Duodenal mucosa (tissue), 2 donors: ENCODE results near the gene ZNF483.
"Not testable (repeated sequence)": the region's sequence is repeated elsewhere in the genome, so short reads cannot be mapped to it uniquely, and the experiment has no call there.

ENCODE experiments used
- H3K27ac ChIP-seq: one replicate; pipeline ENCODE4 v1.7.0; 2013; ENCODE audit warnings: low read depth, low read length
- H3K27me3 ChIP-seq, 2 donors: one replicate each; pipeline ENCODE4 v1.7.0; 2013; ENCODE audit warnings: low read length in 2 of 2, control low read depth in 1 of 2; ENCODE audit not compliant: insufficient read depth in 2 of 2, control insufficient read depth in 1 of 2
- H3K36me3 ChIP-seq, 2 donors: one replicate each; pipeline ENCODE4 v1.7.0; 2013; ENCODE audit warnings: low read length in 2 of 2, control low read depth in 1 of 2; ENCODE audit not compliant: insufficient read depth in 2 of 2, control insufficient read depth in 1 of 2
- H3K4me1 ChIP-seq, 2 donors: one replicate each; pipeline ENCODE4 v1.7.0; 2013; ENCODE audit warnings: low read length in 2 of 2, control low read depth in 1 of 2; ENCODE audit not compliant: insufficient read depth in 2 of 2, control insufficient read depth in 1 of 2
- H3K4me3 ChIP-seq, 2 donors: one replicate each; pipeline ENCODE4 v1.7.0; 2013; ENCODE audit warnings: low read length in 2 of 2, low read depth in 1 of 2
- H3K9ac ChIP-seq, 2 donors: one replicate each; pipeline ENCODE4 v1.7.0; 2013; ENCODE audit warnings: low read length in 2 of 2, low read depth in 1 of 2
- H3K9me3 ChIP-seq, 2 donors: one replicate each; pipeline ENCODE4 v1.7.0; 2013; ENCODE audit warnings: low read length in 2 of 2, control low read depth in 1 of 2; ENCODE audit not compliant: control insufficient read depth in 1 of 2

The ZNF483 gene

GRCh38 chr9:111533099-111533790, 8.3 kb downstream of the ZNF483 start:
- no peaks in the 10 kb centered on the region for H3K4me1 ChIP-seq
- no peak overlapping the region for H3K4me3 ChIP-seq
- no peak overlapping the region for H3K9ac ChIP-seq
- no peak overlapping the region for H3K27ac ChIP-seq
- no peaks in the 10 kb centered on the region for H3K27me3 ChIP-seq
- H3K36me3 ChIP-seq, result no peaks in the 10 kb centered on the region
- peaks cover 15 to 17% of the 10 kb centered on the region in 2 donors for H3K9me3 ChIP-seq

GRCh38 chr9:111542497-111543254, 17.7 kb downstream of the ZNF483 start:
- no peak overlapping the region for H3K9ac ChIP-seq
- no peaks in the 10 kb centered on the region for H3K36me3 ChIP-seq
- H3K4me3 ChIP-seq, result peak overlapping the region in 1 of 2 donors; percentile 35
- no peaks in the 10 kb centered on the region for H3K27me3 ChIP-seq
- no peak overlapping the region for H3K27ac ChIP-seq
- no peaks in the 10 kb centered on the region for H3K4me1 ChIP-seq
- peaks cover 66 to 83% of the 10 kb centered on the region in 2 donors for H3K9me3 ChIP-seq

DNA sequence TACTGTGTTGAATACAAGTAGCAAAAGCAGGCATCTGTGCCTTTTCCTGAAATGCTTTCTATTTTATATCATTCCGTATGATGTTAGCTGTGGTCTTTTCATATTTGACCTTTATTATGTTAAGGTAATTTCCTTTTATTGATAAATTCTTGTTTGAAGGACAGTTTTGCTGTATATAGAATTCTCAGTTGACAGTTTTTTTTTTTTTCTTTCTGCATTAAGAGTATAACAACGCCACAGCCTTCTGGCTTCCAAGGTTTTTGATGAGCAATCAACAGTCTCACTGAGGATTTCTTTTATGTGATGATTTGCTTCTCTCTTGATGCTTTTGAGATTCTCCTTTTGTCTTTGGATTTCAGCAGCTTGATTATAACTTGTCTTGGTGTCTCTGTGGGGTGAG, 23.6 kb downstream of the ZNF483 start:
- no peak overlapping the region for H3K27ac ChIP-seq
- H3K36me3 ChIP-seq, result no peaks in the 10 kb centered on the region
- H3K27me3 ChIP-seq, result no peaks in the 10 kb centered on the region
- no peak overlapping the region for H3K9ac ChIP-seq
- no peaks in the 10 kb centered on the region for H3K4me1 ChIP-seq
- H3K4me3 ChIP-seq, result no peak overlapping the region
- peaks cover 57 to 81% of the 10 kb centered on the region in 2 donors for H3K9me3 ChIP-seq

- not testable (repeated sequence) for H3K4me1 ChIP-seq, H3K9ac ChIP-seq, H3K27me3 ChIP-seq, H3K27ac ChIP-seq, H3K4me3 ChIP-seq, H3K36me3 ChIP-seq
- H3K9me3 ChIP-seq, result peaks cover 13 to 26% of the 10 kb centered on the region in 2 donors
Observed at GRCh38 chr9:111555425-111555824, 30.4 kb downstream of the ZNF483 start.

DNA sequence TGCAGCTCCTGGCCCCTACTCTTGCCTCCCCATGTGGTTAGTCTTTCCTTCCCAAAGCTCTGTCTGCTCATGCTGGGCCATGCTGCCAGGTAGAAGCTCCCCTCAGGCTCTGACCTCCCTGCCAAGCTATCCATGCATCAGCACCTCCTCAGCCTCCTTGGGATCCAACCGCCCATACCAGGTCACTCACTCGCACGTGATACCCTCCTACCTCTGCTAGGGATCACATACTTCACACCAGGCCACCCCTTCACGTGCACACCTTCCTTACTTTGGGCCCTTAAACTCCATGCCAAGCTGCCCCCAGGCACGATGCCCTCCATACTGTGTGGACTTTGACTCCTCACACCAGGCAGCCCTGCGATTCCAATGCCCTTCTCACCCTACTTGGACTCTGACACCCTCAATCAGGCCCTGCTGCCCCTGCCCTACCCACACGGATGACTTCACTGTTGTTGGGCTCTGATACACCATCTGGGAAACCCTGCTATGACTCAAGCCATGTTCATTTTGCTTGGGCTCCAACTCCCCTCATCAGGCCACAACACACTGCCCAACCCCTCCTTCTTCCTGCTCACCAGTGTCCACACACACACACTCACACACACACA, 34.1 kb downstream of the ZNF483 start:
- Histone ChIP-seq H3K4me3 (no peak overlapping the region), H3K27me3 (no peaks in the 10 kb centered on the region), H3K27ac (no peak overlapping the region), H3K4me1 (no peaks in the 10 kb centered on the region), H3K9ac (no peak overlapping the region), H3K9me3 (peaks cover 8 to 10% of the 10 kb centered on the region in 2 donors), H3K36me3 (peaks cover 5 to 24% of the 10 kb centered on the region in 2 donors)

- H3K4me3 ChIP-seq, result no peak overlapping the region
- no peak overlapping the region for H3K9ac ChIP-seq
- H3K27ac ChIP-seq, result no peak overlapping the region
- peaks cover 18 to 42% of the 10 kb centered on the region in 2 donors for H3K36me3 ChIP-seq
- H3K27me3 ChIP-seq, result no peaks in the 10 kb centered on the region
- peaks cover 0 to 2% of the 10 kb centered on the region in 2 donors for H3K9me3 ChIP-seq
- no peaks in the 10 kb centered on the region for H3K4me1 ChIP-seq
Observed at GRCh38 chr9:111561165-111561719, 36.3 kb downstream of the ZNF483 start.

GRCh38 chr9:111566234-111566633, 41.3 kb downstream of the ZNF483 start:
- Histone ChIP-seq H3K9ac (no peak overlapping the region), H3K4me3 (no peak overlapping the region), H3K36me3 (peaks cover 50 to 85% of the 10 kb centered on the region in 2 donors), H3K27ac (no peak overlapping the region), H3K9me3 (peaks cover 0 to 13% of the 10 kb centered on the region in 2 donors), H3K27me3 (no peaks in the 10 kb centered on the region), H3K4me1 (no peaks in the 10 kb centered on the region)

DNA sequence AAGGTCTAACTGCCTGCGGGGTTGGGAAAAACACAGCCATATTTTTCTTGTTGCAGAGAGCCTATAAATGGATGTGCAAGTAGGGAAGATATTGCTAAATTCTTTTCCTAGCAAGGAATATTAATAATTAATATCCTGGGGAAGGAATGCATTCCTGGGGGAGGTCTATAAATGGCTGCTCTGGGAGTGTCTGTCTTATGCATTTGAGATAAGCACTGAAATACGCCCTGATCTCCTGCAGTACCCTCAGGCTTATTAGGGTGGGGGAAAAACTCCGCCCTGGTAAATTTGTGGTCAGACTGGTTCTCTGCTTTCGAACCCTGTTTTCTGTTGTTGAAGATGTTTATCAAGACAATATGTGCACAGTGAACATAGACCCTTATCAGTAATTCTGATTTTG, 43.1 kb downstream of the ZNF483 start:
- H3K4me3 ChIP-seq, H3K9ac ChIP-seq, H3K27ac ChIP-seq, H3K4me1 ChIP-seq, H3K27me3 ChIP-seq: not testable (repeated sequence)
- Histone ChIP-seq H3K9me3 (peaks cover 0 to 13% of the 10 kb centered on the region in 2 donors), H3K36me3 (peaks cover 55 to 89% of the 10 kb centered on the region in 2 donors)

DNA sequence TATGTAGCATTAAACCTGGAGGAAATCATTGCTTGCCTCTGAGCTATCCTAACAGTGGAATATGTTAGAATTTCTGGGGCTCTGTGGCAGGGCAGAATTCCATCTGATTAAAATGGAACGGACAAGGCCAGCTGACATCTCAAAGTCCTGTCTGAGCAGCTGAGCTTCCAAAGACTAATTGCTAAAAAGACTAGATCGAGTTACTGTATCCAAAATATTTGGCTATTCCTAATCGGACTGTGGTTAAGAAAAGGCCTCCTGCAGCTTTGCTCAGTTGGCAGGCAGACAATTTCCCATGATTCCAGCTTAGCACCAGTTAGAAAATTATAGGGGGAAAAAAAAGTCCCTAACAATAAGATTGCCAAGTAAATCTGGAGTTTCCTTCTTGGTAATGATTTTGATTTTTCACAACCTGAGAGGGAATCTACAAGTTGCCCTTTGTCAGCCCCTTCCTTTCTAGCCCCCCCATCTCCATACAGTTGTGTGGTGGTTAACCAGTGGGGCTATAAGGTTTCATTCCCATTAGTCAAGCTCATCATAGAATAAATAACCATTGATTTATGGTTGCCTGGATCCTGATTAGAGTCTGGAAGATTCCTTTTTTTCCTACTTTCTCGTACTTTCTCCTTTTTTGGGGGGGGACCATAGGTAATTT, 48.1 kb downstream of the ZNF483 start:
- Histone ChIP-seq H3K9me3 (peaks cover 0 to 13% of the 10 kb centered on the region in 2 donors), H3K27me3 (no peaks in the 10 kb centered on the region), H3K36me3 (peaks cover 54 to 92% of the 10 kb centered on the region in 2 donors), H3K9ac (no peak overlapping the region), H3K4me3 (no peak overlapping the region), H3K4me1 (no peaks in the 10 kb centered on the region), H3K27ac (no peak overlapping the region)
